ENCODE results near the gene NRL.

Gene NRL

DNA sequence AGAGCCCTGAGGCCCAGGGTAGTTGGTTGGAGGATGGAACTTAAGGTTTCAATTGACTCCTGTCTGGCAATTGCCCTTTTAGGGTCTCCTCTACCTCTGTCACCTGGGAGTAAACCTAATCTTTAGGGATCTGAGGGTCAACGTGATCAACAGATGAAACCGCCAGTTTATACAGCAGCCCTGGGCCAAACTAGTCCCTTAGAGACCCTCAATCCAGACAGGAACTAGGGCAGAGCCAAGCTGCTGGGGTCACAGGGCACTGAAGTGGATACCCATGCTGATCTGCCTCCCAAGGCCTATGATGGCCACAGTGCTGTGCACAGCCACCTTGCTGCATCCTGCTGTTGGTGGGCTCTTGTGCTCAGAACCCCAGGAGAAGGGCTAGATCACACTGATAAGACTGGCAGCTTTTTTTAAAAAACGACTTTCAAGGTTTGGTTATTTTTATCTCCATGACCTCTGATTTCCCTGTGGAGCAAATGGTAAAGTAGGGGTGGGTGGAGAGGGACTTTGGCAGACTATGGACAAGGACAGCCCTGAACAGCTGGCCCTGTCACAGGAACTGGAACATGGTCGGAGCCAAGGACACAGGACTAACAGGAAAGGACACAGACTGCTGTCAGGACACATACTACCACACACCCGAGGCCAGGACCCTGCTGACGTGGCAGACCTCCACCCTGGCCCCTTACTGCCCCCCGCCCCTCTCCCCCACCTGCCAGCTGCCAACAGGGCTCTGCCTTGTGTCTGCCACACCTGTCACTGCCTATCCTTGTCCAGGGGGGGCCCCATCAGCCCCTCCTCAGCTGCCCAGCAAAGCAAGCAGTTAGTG lies 16.2 kb upstream of the NRL start:
- no peak for TF ChIP-seq ZFX (IDR thresholded peaks at IDR 0.05)
- TF ChIP-seq, protein P1, sequence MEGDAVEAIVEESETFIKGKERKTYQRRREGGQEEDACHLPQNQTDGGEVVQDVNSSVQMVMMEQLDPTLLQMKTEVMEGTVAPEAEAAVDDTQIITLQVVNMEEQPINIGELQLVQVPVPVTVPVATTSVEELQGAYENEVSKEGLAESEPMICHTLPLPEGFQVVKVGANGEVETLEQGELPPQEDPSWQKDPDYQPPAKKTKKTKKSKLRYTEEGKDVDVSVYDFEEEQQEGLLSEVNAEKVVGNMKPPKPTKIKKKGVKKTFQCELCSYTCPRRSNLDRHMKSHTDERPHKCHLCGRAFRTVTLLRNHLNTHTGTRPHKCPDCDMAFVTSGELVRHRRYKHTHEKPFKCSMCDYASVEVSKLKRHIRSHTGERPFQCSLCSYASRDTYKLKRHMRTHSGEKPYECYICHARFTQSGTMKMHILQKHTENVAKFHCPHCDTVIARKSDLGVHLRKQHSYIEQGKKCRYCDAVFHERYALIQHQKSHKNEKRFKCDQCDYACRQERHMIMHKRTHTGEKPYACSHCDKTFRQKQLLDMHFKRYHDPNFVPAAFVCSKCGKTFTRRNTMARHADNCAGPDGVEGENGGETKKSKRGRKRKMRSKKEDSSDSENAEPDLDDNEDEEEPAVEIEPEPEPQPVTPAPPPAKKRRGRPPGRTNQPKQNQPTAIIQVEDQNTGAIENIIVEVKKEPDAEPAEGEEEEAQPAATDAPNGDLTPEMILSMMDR (conservative IDR thresholded peaks at IDR 0.05), result no peak
- H3K27ac ChIP-seq, result no peak overlapping the region

DNA sequence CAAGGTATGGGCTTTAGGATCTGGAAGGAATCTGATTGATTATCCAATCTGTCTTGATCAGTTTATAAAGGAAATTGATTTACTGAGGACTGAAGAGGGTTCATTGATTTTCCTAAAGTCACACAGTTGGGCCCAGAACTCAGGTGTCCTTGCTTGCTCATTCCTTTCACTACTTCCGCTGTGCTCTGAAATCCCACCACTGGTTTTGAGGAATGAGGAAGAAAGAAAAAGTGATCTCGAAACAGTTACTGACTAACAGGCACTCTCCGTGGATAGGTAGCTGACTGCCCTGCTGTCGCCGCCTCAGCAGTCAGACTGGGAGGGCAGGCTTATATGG lies 15.6 kb upstream of the NRL start, which contains the start of gene FITM1:
FITM1 (plus strand) TSS at position 280 of the 337 bp plus-strand sequence. CDS start 905 bp downstream, outside the sequence.
- no peak for TF ChIP-seq ZFX (IDR thresholded peaks at IDR 0.05)
- TF ChIP-seq, protein P1 (conservative IDR thresholded peaks at IDR 0.05), result no peak
- H3K27ac ChIP-seq, result no peak within 1 kb of the TSS

DNA sequence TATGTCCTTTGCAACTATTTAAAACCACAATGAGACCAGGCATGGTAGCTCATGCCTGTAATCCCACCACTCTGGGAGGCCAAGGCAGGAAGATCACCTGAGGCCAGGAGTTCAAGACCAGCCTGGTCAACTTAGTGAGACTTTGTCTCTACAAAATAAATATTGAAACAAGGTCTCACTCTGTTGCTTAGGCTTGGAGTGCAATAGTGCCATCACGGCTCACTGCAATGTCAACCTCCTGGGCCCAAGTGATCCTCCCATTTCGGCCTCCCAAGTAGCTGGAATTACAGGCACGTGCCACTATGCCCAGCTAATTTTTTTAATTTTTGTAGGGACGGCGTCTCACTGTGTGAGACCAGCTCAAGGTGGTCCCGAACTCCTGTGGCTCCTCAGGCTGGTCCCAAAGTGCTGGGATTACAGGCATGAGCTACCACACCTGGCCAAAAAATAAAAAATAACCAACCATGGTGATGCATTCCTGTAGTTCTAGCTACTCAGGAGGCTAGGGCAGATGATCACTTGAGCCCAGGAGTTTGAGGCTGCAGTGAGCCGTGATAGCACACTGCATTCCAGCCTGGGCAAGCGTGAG lies 14.8 kb upstream of the NRL start:
- H3K27ac ChIP-seq, result no peak overlapping the region
- TF ChIP-seq, protein P1 (conservative IDR thresholded peaks at IDR 0.05), result no peak

DNA sequence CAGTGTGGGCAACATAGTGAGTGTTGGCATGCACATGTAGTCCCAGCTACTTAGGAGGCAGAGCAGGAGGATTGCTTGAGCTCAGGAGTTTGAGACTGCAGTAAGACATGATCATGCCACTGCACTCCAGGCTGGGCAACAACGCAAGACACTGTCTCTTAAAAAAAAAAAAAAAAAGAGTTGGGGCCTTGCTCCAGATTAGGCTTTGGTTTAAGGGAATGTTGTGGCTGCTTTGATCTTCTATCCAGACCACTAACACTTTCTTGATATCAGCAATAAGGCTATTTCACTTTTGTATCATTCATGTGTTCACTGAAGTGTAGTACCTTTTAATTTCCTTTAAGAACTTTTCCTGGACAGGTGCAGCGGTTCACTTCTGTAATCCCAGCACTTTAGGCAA lies 12.9 kb upstream of the NRL start:
- no peak for TF ChIP-seq ZFX (IDR thresholded peaks at IDR 0.05)
- TF ChIP-seq, protein P1 (conservative IDR thresholded peaks at IDR 0.05), result no peak
- no peak overlapping the region for H3K27ac ChIP-seq

DNA sequence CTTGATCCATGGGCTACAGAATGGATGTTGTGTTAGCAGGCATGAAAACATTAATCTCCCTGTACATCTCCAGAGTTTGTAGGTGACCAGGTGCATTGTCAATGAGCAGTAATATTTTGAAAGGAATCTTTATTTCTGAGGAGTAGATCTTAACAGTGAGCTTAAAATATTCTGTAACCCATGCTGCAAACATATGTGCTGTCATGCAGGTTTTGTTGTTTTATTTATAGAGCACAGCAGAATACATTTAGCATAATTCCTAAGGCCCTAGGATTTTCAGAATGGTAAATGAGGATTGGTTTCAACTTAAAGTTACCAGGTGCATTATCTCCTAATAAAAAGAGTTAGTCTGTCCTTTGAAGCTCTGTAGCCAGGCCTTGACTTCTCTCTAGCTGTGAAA lies 12.2 kb upstream of the NRL start:
- TF ChIP-seq, protein P1 (conservative IDR thresholded peaks at IDR 0.05), result no peak
- TF ChIP-seq ZFX (IDR thresholded peaks at IDR 0.05), result no peak
- H3K27ac ChIP-seq, result no peak overlapping the region

DNA sequence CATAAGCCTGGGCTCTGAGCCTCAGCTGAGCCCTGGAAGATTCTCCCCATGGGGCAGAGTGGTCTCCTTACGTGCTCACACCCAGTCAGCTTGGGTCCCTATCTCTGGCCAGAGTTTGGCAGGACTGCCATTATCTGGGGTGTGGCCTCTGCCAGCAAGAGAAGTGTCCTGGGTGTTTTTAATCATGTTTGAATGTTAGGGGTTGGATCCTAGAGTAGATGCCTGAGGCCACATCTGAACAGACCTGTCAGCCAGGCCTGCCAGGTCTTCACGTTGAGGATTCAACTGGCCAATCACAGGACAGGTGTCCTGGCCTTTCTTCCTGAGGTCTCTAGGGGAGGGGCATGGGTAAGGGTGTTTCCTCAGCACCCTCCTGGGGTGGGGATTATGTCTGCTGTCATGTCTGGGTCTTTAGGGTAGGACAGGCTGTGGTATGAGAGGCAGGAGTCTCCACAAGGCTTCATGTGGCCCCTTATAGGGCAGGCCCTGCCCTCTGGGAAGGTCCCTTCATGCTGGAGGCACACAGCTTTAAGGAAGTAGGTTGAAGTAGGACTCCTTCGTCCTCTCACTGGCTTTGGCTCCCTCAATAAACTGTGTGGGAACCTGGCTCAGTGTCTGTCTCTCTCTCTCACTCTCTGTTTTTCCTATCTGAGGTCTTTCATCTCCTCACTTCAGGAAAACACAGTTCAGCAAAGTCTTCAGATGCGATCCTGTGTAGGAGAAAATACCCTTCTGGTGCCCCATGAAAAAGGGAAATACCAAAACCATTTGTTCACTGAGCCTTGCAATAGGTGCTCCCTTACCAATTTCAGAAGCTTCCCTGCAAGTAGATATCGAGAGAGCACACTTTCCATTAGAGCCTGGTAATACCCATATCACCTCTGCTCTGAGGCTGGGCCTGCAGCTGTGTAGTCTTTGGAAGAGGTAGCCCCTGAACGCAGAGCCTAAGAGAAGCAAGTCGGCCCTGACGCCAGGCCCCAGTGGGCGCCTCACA lies 9.0 kb upstream of the NRL start:
- H3K27ac ChIP-seq, result no peak overlapping the region
- TF ChIP-seq, protein P1 (conservative IDR thresholded peaks at IDR 0.05), result no peak
- TF ChIP-seq ZFX (IDR thresholded peaks at IDR 0.05), result no peak
